GM19035 (cell line): ENCODE data around the gene SLC17A9.

ENCODE experiments used
- ATAC-seq: cut with Tn5 transposase; IDR thresholded peaks from one replicate; pipeline ENCODE4 v1.9.1; 2021; ENCODE audit not compliant: unreplicated experiment

SLC17A9 gene

GRCh38 chr20:62967149-62967501, 14.6 kb downstream of the SLC17A9 start:
- no peak for ATAC-seq

- ATAC-seq, result no peak
Observed at GRCh38 chr20:62967628-62968351, 15.3 kb downstream of the SLC17A9 start.

GRCh38 chr20:62968378-62969178, 16.1 kb downstream of the SLC17A9 start:
- no peak for ATAC-seq

- ATAC-seq, result no peak
Observed at GRCh38 chr20:62969179-62969760, 16.8 kb downstream of the SLC17A9 start.

- no peak for ATAC-seq
Observed at GRCh38 chr20:62969939-62970306, 17.4 kb downstream of the SLC17A9 start.

GRCh38 chr20:62970307-62971210, 18.1 kb downstream of the SLC17A9 start:
- ATAC-seq, result no peak

- no peak for ATAC-seq
Observed at GRCh38 chr20:62971211-62971949, 18.9 kb downstream of the SLC17A9 start.

GRCh38 chr20:62971950-62972844, 19.7 kb downstream of the SLC17A9 start:
- peak; percentile 68 for ATAC-seq

- no peak for ATAC-seq
Observed at GRCh38 chr20:62972845-62973745, 20.6 kb downstream of the SLC17A9 start.

GRCh38 chr20:62975251-62975760, 22.8 kb downstream of the SLC17A9 start:
- ATAC-seq, result no peak

- no peak for ATAC-seq
Observed at GRCh38 chr20:62975812-62976508, 23.5 kb downstream of the SLC17A9 start.

GRCh38 chr20:62976886-62977285, 24.4 kb downstream of the SLC17A9 start:
- ATAC-seq, result no peak

GRCh38 chr20:62977613-62978560, 25.4 kb downstream of the SLC17A9 start:
- ATAC-seq, result peak; percentile 58

- no peak for ATAC-seq
Observed at GRCh38 chr20:62978561-62978943, 26.0 kb downstream of the SLC17A9 start.

- ATAC-seq, result no peak
Observed at GRCh38 chr20:62979310-62979709, 26.8 kb downstream of the SLC17A9 start.

- ATAC-seq, result no peak
Observed at GRCh38 chr20:62979876-62980373, 27.4 kb downstream of the SLC17A9 start.
